KMS-11 (cell line): Measurements from ENCODE around the gene VENTX.

ENCODE experiments used
- H2AFZ ChIP-seq: fragments of 200-600 bp; sonication (generic); 2 replicates; pipeline ENCODE4 v1.6.1; 2016; ENCODE audit warnings: antibody characterized with exemption, mixed run types, low read depth
- H3K27ac ChIP-seq: fragments of 200-600 bp; sonication (generic); 2 replicates; pipeline ENCODE4 v1.6.1; 2016; ENCODE audit warnings: mild to moderate bottlenecking, mixed run types
- H3K27me3 ChIP-seq: fragments of 200-600 bp; sonication (generic); 2 replicates; pipeline ENCODE4 v1.6.1; 2017; ENCODE audit warnings: mild to moderate bottlenecking, low read depth, mixed run types, moderate library complexity; ENCODE audit not compliant: insufficient read depth
- H3K36me3 ChIP-seq: fragments of 200-600 bp; sonication (generic); 2 replicates; pipeline ENCODE4 v1.6.1; 2017; ENCODE audit warnings: mild to moderate bottlenecking, mixed run types; ENCODE audit not compliant: insufficient read depth
- H3K4me1 ChIP-seq: fragments of 200-600 bp; sonication (generic); 2 replicates; pipeline ENCODE4 v1.6.1; 2016; ENCODE audit warnings: mild to moderate bottlenecking, low read depth, mixed run types; ENCODE audit not compliant: poor library complexity, severe bottlenecking
- H3K4me2 ChIP-seq: fragments of 200-600 bp; sonication (generic); 2 replicates; pipeline ENCODE4 v1.7.0; 2016; ENCODE audit warnings: mild to moderate bottlenecking, mixed run types
- H3K4me3 ChIP-seq: fragments of 200-600 bp; sonication (generic); IDR thresholded peaks from 2 replicates; pipeline ENCODE4 v1.6.1; 2017; ENCODE audit warnings: low read depth, low read length, mixed read lengths; ENCODE audit not compliant: insufficient read depth
- H3K79me2 ChIP-seq: fragments of 200-600 bp; sonication (generic); 2 replicates; pipeline ENCODE4 v1.6.1; 2016; ENCODE audit warnings: low read depth, mixed run types; ENCODE audit not compliant: insufficient read depth
- H3K9ac ChIP-seq: fragments of 200-600 bp; sonication (generic); 2 replicates; pipeline ENCODE4 v1.6.1; 2016; ENCODE audit warnings: mild to moderate bottlenecking, mixed run types
- H4K20me1 ChIP-seq: fragments of 200-600 bp; sonication (generic); 2 replicates; pipeline ENCODE4 v1.6.1; 2016; ENCODE audit warnings: mild to moderate bottlenecking, mixed run types; ENCODE audit not compliant: insufficient read depth
- CTCF ChIP-seq: fragments of 200-600 bp; sonication (generic); conservative IDR thresholded peaks from 2 replicates; pipeline ENCODE4 v1.6.1; 2017; ENCODE audit warnings: low read depth, mild to moderate bottlenecking, antibody characterized with exemption, low read length, moderate library complexity, mixed read lengths

Gene VENTX

GRCh38 chr10:133212853-133213494 lies 24.7 kb upstream of the VENTX start:
- TF ChIP-seq CTCF: no peak
- Histone ChIP-seq H3K4me1 (no peaks in the 10 kb centered on the region), H3K27me3 (peaks cover 13% of the 10 kb centered on the region), H2AFZ (no peak overlapping the region), H3K79me2 (no peaks in the 10 kb centered on the region), H3K36me3 (no peaks in the 10 kb centered on the region), H3K4me3 (no peak overlapping the region), H3K9ac (no peak overlapping the region), H3K4me2 (no peak overlapping the region), H3K27ac (no peak overlapping the region), H4K20me1 (no peaks in the 10 kb centered on the region)

GRCh38 chr10:133213641-133214467 lies 23.8 kb upstream of the VENTX start:
- Histone ChIP-seq H3K27me3 (peaks cover 18% of the 10 kb centered on the region), H4K20me1 (no peaks in the 10 kb centered on the region), H2AFZ (no peak overlapping the region), H3K36me3 (no peaks in the 10 kb centered on the region), H3K9ac (no peak overlapping the region), H3K27ac (no peak overlapping the region), H3K4me3 (no peak overlapping the region), H3K79me2 (no peaks in the 10 kb centered on the region), H3K4me2 (no peak overlapping the region), H3K4me1 (no peaks in the 10 kb centered on the region)
- no peak for TF ChIP-seq CTCF

GRCh38 chr10:133214468-133215410 lies 22.9 kb upstream of the VENTX start:
- H4K20me1 ChIP-seq: no peaks in the 10 kb centered on the region
- no peaks in the 10 kb centered on the region for H3K4me1 ChIP-seq
- no peak for TF ChIP-seq CTCF
- no peaks in the 10 kb centered on the region for H3K36me3 ChIP-seq
- no peak overlapping the region for H3K27ac ChIP-seq
- H3K27me3 ChIP-seq: peaks cover 23% of the 10 kb centered on the region
- no peak overlapping the region for H3K4me2 ChIP-seq
- H2AFZ ChIP-seq: no peak overlapping the region
- H3K4me3 ChIP-seq: no peak overlapping the region
- H3K79me2 ChIP-seq: no peaks in the 10 kb centered on the region
- no peak overlapping the region for H3K9ac ChIP-seq

GRCh38 chr10:133215586-133215985 lies 22.1 kb upstream of the VENTX start:
- H2AFZ ChIP-seq: no peak overlapping the region
- peaks cover 25% of the 10 kb centered on the region for H3K27me3 ChIP-seq
- no peak overlapping the region for H3K4me2 ChIP-seq
- no peaks in the 10 kb centered on the region for H3K36me3 ChIP-seq
- H3K4me3 ChIP-seq: no peak overlapping the region
- H3K9ac ChIP-seq: no peak overlapping the region
- H4K20me1 ChIP-seq: no peaks in the 10 kb centered on the region
- TF ChIP-seq CTCF: no peak
- H3K79me2 ChIP-seq: no peaks in the 10 kb centered on the region
- H3K4me1 ChIP-seq: no peaks in the 10 kb centered on the region
- H3K27ac ChIP-seq: no peak overlapping the region
